ENCODE data around the gene HECW1. TPM values are rescaled to one million over a fixed set of nuclear protein-coding genes. Genes with fewer than 3 reads are reported as not detected.

HECW1 gene
- total RNA-seq, 4 donors from 2014 or later, result 0.06 to 0.99 (median 0.27) TPM

- Histone ChIP-seq H3K36me3 (no peaks in the 10 kb centered on the region), H3K4me1 (no peaks in the 10 kb centered on the region), H3K27ac (replicated peaks in 1 of 4) (no peak overlapping the region), H3K9me3 (no peaks in the 10 kb centered on the region), H3K4me3 (no peak overlapping the region), H3K27me3 (peaks cover 0 to 15% (median 0%) of the 10 kb centered on the region in 4 donors)
- DNase-seq (ENCODE audit: extremely low spot score), result no peak
- TF ChIP-seq POLR2A (IDR thresholded peaks at IDR 0.05; ENCODE audit: low read depth), result no peak
- no peak for TF ChIP-seq EP300 (IDR thresholded peaks at IDR 0.05)
- TF ChIP-seq CTCF (IDR thresholded peaks at IDR 0.05), result no peak
- TF ChIP-seq POLR2AphosphoS5 (IDR thresholded peaks at IDR 0.05), result no peak
- intact Hi-C loops (cut with DNase I), result no loop called here
- 46% methylated on average over 6 of the region's 6 CpGs for WGBS
These were observed 12.7 kb upstream of the HECW1 start for GRCh38 chr7:43099750-43100149.

GRCh38 chr7:43104874-43105520, 7.5 kb upstream of the HECW1 start:
- Histone ChIP-seq H3K9me3 (no peaks in the 10 kb centered on the region), H3K27ac (replicated peaks in 1 of 4) (no peak overlapping the region), H3K4me1 (no peaks in the 10 kb centered on the region), H3K4me3 (no peak overlapping the region), H3K27me3 (peaks cover 0 to 22% (median 0%) of the 10 kb centered on the region in 4 donors), H3K36me3 (no peaks in the 10 kb centered on the region)
- no peak for TF ChIP-seq POLR2AphosphoS5 (IDR thresholded peaks at IDR 0.05)
- no peak for TF ChIP-seq POLR2A (IDR thresholded peaks at IDR 0.05; ENCODE audit: low read depth)
- TF ChIP-seq EP300 (IDR thresholded peaks at IDR 0.05), result no peak
- no peak for TF ChIP-seq CTCF (IDR thresholded peaks at IDR 0.05)
- no peak for DNase-seq (ENCODE audit: extremely low spot score)
- intact Hi-C loops (cut with DNase I), result loop anchor here (5.0 kb wide), 1 partner anchor 163 kb away; no protein-coding TSS in a partner anchor
- 88% methylated on average over 1 of the region's 1 CpG for WGBS

GRCh38 chr7:43105521-43106120, 6.8 kb upstream of the HECW1 start:
- Histone ChIP-seq H3K4me3 (no peak overlapping the region), H3K9me3 (no peaks in the 10 kb centered on the region), H3K27ac (replicated peaks in 1 of 4) (no peak overlapping the region), H3K36me3 (no peaks in the 10 kb centered on the region), H3K27me3 (peaks cover 0 to 29% (median 0%) of the 10 kb centered on the region in 4 donors), H3K4me1 (no peaks in the 10 kb centered on the region)
- TF ChIP-seq CTCF (IDR thresholded peaks at IDR 0.05) (no peak), EP300 (IDR thresholded peaks at IDR 0.05) (no peak), POLR2A (IDR thresholded peaks at IDR 0.05; ENCODE audit: low read depth) (no peak), POLR2AphosphoS5 (IDR thresholded peaks at IDR 0.05) (no peak)
- 90% methylated on average over 3 of the region's 3 CpGs for WGBS
- intact Hi-C loops (cut with DNase I), result loop anchor here (5.0 kb wide), 1 partner anchor 163 kb away; no protein-coding TSS in a partner anchor
- DNase-seq (ENCODE audit: extremely low spot score), result peak; percentile 83

- Histone ChIP-seq H3K4me1 (peaks cover 13 to 17% (median 15%) of the 10 kb centered on the region in 4 donors), H3K9me3 (no peaks in the 10 kb centered on the region), H3K27ac (replicated peaks in 1 of 4) (no peak overlapping the region), H3K27me3 (peaks cover 7 to 57% (median 17%) of the 10 kb centered on the region in 4 donors), H3K4me3 (no peak overlapping the region), H3K36me3 (no peaks in the 10 kb centered on the region)
- no peak for TF ChIP-seq POLR2AphosphoS5 (IDR thresholded peaks at IDR 0.05)
- TF ChIP-seq POLR2A (IDR thresholded peaks at IDR 0.05; ENCODE audit: low read depth), result no peak
- TF ChIP-seq CTCF (IDR thresholded peaks at IDR 0.05), result peak; percentile 43 to 84 (median 50)
- TF ChIP-seq EP300 (IDR thresholded peaks at IDR 0.05), result no peak
- DNase-seq (ENCODE audit: extremely low spot score), result no peak
- intact Hi-C loops (cut with DNase I), result loop anchor here (5.0 kb wide), 1 partner anchor 166 kb away; no protein-coding TSS in a partner anchor
- 3% methylated on average over 3 of the region's 3 CpGs for WGBS
These were observed 4.0 kb upstream of the HECW1 start for GRCh38 chr7:43108255-43109011.

Measured in esophagus muscularis mucosa (tissue), 4 donors.